ENCODE measurements around the gene PFKFB3.
"Not testable (repeated sequence)": the region's sequence is repeated elsewhere in the genome, so short reads cannot be mapped to it uniquely, and the experiment has no call there.

Gene PFKFB3

GRCh38 chr10:6202098-6202683 lies 541 bp upstream of the PFKFB3 start:
- Mint-ChIP-seq H3K27ac (peak overlapping the region; percentile 80), H3K27me3 (ENCODE audit: low read depth) (no peaks in the 10 kb centered on the region), H3K9me3 (no peaks in the 10 kb centered on the region), H3K4me1 (ENCODE audit: low read depth) (peaks cover 27% of the 10 kb centered on the region), H3K36me3 (ENCODE audit: low read depth) (peaks cover 14% of the 10 kb centered on the region), H3K4me3 (peak overlapping the region; percentile 85)

- H3K36me3 Mint-ChIP-seq (ENCODE audit: low read depth), result peaks cover 19% of the 10 kb centered on the region
- H3K4me1 Mint-ChIP-seq (ENCODE audit: low read depth), result peaks cover 37% of the 10 kb centered on the region
- peak overlapping the region; percentile 97 for H3K4me3 Mint-ChIP-seq
- peak overlapping the region; percentile 88 for H3K27ac Mint-ChIP-seq
- no peaks in the 10 kb centered on the region for H3K9me3 Mint-ChIP-seq
- no peaks in the 10 kb centered on the region for H3K27me3 Mint-ChIP-seq (ENCODE audit: low read depth)
These were observed 765 bp downstream of the PFKFB3 start for GRCh38 chr10:6203331-6204062.

- peaks cover 37% of the 10 kb centered on the region for H3K4me1 Mint-ChIP-seq (ENCODE audit: low read depth)
- H3K27me3 Mint-ChIP-seq (ENCODE audit: low read depth), result no peaks in the 10 kb centered on the region
These were observed 1.3 kb downstream of the PFKFB3 start for GRCh38 chr10:6204063-6204340.

GRCh38 chr10:6204341-6205191 lies 1.8 kb downstream of the PFKFB3 start:
- peak overlapping the region; percentile 22 for H3K27ac Mint-ChIP-seq
- H3K36me3 Mint-ChIP-seq (ENCODE audit: low read depth), result peaks cover 17% of the 10 kb centered on the region
- H3K9me3 Mint-ChIP-seq, result no peaks in the 10 kb centered on the region
- no peaks in the 10 kb centered on the region for H3K27me3 Mint-ChIP-seq (ENCODE audit: low read depth)
- H3K4me3 Mint-ChIP-seq, result peak overlapping the region; percentile 97
- peaks cover 36% of the 10 kb centered on the region for H3K4me1 Mint-ChIP-seq (ENCODE audit: low read depth)

More at GRCh38 chr10:6204063-6204340, 1.3 kb downstream of the PFKFB3 start:
- Mint-ChIP-seq H3K27ac (no peak overlapping the region), H3K4me3 (peak overlapping the region; percentile 97), H3K9me3 (no peaks in the 10 kb centered on the region), H3K36me3 (ENCODE audit: low read depth) (peaks cover 17% of the 10 kb centered on the region)

- not testable (repeated sequence) for H3K9me3 Mint-ChIP-seq; H3K27me3 Mint-ChIP-seq (ENCODE audit: low read depth); H3K4me3 Mint-ChIP-seq; H3K27ac Mint-ChIP-seq
- peaks cover 19% of the 10 kb centered on the region for H3K36me3 Mint-ChIP-seq (ENCODE audit: low read depth)
- H3K4me1 Mint-ChIP-seq (ENCODE audit: low read depth), result peaks cover 35% of the 10 kb centered on the region
These were observed 3.8 kb downstream of the PFKFB3 start for GRCh38 chr10:6206486-6206885.

DNA sequence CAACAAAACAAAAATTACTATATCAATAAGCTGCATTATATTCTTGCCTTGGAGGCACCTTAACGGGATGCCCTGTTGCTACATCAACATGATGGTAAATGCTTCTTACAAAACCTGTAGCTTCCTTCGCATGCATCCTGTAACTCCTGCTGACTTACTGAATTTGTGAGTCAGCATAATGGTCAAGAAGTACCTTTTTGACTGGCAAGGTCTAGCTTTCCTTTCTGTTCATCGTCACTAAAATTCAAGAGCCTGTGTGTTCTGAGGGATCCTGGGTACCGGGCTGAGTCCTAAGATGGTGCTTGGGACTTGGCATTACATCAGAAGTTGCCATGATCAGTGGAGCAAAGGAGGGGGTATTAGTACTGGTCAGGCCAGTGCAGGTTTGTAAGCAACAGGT lies 4.9 kb downstream of the PFKFB3 start:
- H3K27ac Mint-ChIP-seq, result peak overlapping the region; percentile 98

GRCh38 chr10:6208799-6209235 lies 6.1 kb downstream of the PFKFB3 start:
- Mint-ChIP-seq H3K4me3 (no peak overlapping the region), H3K4me1 (ENCODE audit: low read depth) (peaks cover 29% of the 10 kb centered on the region), H3K27ac (peak overlapping the region; percentile 41), H3K9me3 (no peaks in the 10 kb centered on the region), H3K27me3 (ENCODE audit: low read depth) (no peaks in the 10 kb centered on the region), H3K36me3 (ENCODE audit: low read depth) (peaks cover 22% of the 10 kb centered on the region)

More for the DNA sequence above, 4.9 kb downstream of the PFKFB3 start:
- Mint-ChIP-seq H3K36me3 (ENCODE audit: low read depth) (peaks cover 19% of the 10 kb centered on the region), H3K4me3 (peak overlapping the region; percentile 78), H3K27me3 (ENCODE audit: low read depth) (no peaks in the 10 kb centered on the region), H3K4me1 (ENCODE audit: low read depth) (peaks cover 29% of the 10 kb centered on the region), H3K9me3 (no peaks in the 10 kb centered on the region)

GRCh38 chr10:6211341-6211670 lies 8.6 kb downstream of the PFKFB3 start:
- H3K36me3 Mint-ChIP-seq (ENCODE audit: low read depth), result peaks cover 22% of the 10 kb centered on the region
- H3K4me3 Mint-ChIP-seq, result no peak overlapping the region
- no peaks in the 10 kb centered on the region for H3K9me3 Mint-ChIP-seq
- H3K4me1 Mint-ChIP-seq (ENCODE audit: low read depth), result peaks cover 21% of the 10 kb centered on the region
- H3K27ac Mint-ChIP-seq, result no peak overlapping the region
- H3K27me3 Mint-ChIP-seq (ENCODE audit: low read depth), result no peaks in the 10 kb centered on the region

DNA sequence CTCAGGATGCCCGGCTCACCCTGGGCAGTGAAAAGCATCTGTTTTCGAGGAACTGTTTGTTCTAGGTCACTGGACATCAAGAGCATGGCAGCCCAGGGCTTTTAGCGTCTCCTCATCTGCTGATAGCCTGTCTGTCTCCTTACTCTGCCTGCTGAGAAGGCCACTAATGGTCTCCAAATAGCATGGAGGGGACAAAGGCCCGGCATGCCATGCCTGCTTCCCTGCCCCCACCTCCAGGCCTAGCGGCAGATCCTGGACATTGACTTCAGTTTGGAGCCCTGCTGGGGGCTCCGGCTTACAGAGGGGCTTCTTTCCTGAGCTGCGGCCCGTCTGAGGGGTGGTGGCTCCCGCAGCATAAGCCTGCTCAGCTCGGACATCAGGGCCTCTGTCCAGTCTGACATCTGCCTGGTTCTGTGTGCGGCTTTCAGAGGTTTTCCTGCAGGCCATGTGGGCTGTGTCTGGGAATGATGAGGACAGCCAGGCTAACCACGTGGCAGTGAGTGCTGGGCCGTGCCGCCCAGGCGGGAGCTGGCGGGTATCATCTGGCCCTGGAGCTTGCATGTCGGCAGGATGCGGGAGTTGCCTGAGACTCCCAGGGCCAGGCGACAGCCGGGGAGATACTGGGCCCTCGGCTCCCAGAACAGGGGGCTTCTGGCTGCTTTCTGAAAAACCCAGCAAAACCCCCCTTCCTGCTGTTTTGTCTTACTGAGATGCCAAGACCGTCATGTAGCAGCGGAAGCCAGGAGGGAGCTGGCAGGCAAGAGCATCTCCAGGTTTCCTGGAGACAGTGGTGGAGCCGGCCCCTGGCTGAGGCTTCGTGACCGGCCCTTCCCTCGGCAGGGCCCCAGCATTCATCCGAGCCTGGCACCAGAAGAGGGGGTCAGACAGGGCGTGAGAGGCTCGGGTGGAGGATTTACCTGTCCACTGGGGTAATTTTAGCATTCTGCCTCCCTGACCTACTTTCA lies 9.2 kb downstream of the PFKFB3 start:
- H3K9me3 Mint-ChIP-seq, result no peaks in the 10 kb centered on the region
- peaks cover 27% of the 10 kb centered on the region for H3K36me3 Mint-ChIP-seq (ENCODE audit: low read depth)
- H3K27ac Mint-ChIP-seq, result no peak overlapping the region
- H3K27me3 Mint-ChIP-seq (ENCODE audit: low read depth), result no peaks in the 10 kb centered on the region
- H3K4me3 Mint-ChIP-seq, result no peak overlapping the region
- H3K4me1 Mint-ChIP-seq (ENCODE audit: low read depth), result peaks cover 22% of the 10 kb centered on the region

DNA sequence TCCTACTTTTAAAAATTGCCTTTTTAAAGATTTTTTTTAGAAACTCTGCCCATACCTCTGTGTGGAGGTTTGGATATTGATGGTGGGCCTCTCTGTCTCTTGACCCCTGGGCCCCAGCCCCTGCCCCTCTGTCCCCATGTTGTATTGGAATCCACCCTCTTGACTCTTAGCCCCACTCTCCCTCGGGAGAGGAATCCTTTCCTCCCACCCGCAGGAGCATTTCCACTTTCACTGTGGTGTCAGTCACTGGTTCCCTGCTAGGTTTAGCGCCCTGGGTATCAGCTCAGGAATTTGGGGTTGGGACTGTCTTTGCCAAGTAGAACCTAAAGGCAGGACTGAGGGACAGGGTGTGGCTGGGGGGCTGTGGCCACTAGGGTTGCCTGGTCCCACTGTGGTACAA lies 10.1 kb downstream of the PFKFB3 start:
- Mint-ChIP-seq H3K4me1 (ENCODE audit: low read depth) (peaks cover 20% of the 10 kb centered on the region), H3K9me3 (no peaks in the 10 kb centered on the region), H3K27me3 (ENCODE audit: low read depth) (no peaks in the 10 kb centered on the region), H3K4me3 (no peak overlapping the region), H3K36me3 (ENCODE audit: low read depth) (peaks cover 26% of the 10 kb centered on the region), H3K27ac (no peak overlapping the region)

DNA sequence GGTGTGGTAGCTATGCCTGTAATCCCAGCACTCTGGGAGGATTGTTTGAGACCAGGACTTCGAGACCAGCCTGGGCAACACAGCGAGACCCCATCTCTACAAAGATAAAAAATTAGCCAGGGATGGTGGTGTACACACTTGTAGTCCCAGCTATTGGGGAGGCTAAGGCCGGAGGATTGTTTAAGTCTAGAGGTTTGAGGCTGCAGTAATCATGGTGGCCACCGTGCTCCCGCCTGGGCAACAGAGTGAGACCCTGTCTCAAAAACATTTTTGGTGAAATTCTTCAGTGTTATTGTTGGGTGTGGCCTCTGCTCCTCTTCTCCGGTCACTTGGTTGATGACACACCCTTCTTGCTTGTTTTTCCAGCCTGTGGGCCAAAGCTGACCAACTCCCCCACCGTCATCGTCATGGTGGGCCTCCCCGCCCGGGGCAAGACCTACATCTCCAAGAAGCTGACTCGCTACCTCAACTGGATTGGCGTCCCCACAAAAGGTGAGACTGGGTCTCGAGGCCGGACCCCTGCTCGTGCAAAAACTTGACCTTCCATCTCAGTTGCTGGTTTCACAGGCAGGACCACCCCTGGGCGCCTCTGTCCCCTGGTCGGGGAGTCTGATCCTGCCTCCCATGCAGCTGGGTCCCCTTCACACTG lies 10.6 kb downstream of the PFKFB3 start:
- H3K36me3 Mint-ChIP-seq (ENCODE audit: low read depth), result peaks cover 26% of the 10 kb centered on the region
- no peaks in the 10 kb centered on the region for H3K27me3 Mint-ChIP-seq (ENCODE audit: low read depth)
- no peak overlapping the region for H3K4me3 Mint-ChIP-seq
- H3K9me3 Mint-ChIP-seq, result no peaks in the 10 kb centered on the region
- H3K4me1 Mint-ChIP-seq (ENCODE audit: low read depth), result peaks cover 16% of the 10 kb centered on the region
- no peak overlapping the region for H3K27ac Mint-ChIP-seq

GRCh38 chr10:6213908-6214307 lies 11.2 kb downstream of the PFKFB3 start:
- Mint-ChIP-seq H3K9me3 (no peaks in the 10 kb centered on the region), H3K36me3 (ENCODE audit: low read depth) (peaks cover 29% of the 10 kb centered on the region), H3K4me3 (no peak overlapping the region), H3K27ac (no peak overlapping the region), H3K4me1 (ENCODE audit: low read depth) (peaks cover 11% of the 10 kb centered on the region), H3K27me3 (ENCODE audit: low read depth) (no peaks in the 10 kb centered on the region)

DNA sequence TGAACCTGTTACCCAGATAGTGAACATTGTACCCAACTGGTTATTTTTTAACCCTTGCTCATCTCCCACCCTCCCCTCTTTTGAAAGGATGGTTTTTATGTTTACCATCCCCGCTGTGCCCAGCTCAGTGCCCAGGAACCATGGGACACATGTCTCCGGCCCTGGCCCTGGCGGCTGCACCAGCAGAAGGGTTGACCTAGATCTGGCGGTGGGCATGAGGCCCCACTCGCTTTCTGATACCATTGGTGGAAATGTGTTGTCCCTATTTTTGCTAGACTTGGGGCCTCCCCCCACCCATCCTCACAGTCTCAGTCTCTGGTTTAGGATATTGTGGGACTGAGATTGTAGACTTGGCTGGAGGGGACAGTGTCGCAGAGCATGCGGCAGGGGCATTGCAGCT lies 11.9 kb downstream of the PFKFB3 start:
- Mint-ChIP-seq H3K4me3 (no peak overlapping the region), H3K27me3 (ENCODE audit: low read depth) (no peaks in the 10 kb centered on the region), H3K36me3 (ENCODE audit: low read depth) (peaks cover 33% of the 10 kb centered on the region), H3K9me3 (no peaks in the 10 kb centered on the region), H3K4me1 (ENCODE audit: low read depth) (peaks cover 11% of the 10 kb centered on the region), H3K27ac (no peak overlapping the region)

DNA sequence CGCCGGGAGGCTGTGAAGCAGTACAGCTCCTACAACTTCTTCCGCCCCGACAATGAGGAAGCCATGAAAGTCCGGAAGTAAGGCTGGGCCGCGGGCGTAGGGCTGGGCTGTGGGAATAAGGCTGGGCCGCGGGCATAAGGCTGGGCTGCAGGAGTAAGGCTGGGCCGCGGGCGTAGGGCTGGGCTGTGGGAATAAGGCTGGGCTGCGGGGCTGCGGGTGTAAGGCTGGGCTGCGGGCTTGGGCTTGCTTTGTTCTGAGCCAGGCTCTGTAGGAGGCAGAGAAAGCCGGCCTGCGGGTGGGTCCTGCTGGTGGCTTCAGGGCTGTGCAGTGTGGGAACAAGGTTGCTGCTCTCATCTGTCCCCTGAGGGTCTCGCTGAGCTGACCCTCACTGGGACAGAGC lies 12.5 kb downstream of the PFKFB3 start:
- no peaks in the 10 kb centered on the region for H3K27me3 Mint-ChIP-seq (ENCODE audit: low read depth)
- H3K27ac Mint-ChIP-seq, result no peak overlapping the region
- H3K36me3 Mint-ChIP-seq (ENCODE audit: low read depth), result peaks cover 35% of the 10 kb centered on the region
- H3K4me3 Mint-ChIP-seq, result no peak overlapping the region
- peaks cover 9% of the 10 kb centered on the region for H3K4me1 Mint-ChIP-seq (ENCODE audit: low read depth)
- no peaks in the 10 kb centered on the region for H3K9me3 Mint-ChIP-seq
